ENCODE results near the gene BANF2.

BANF2 gene

DNA sequence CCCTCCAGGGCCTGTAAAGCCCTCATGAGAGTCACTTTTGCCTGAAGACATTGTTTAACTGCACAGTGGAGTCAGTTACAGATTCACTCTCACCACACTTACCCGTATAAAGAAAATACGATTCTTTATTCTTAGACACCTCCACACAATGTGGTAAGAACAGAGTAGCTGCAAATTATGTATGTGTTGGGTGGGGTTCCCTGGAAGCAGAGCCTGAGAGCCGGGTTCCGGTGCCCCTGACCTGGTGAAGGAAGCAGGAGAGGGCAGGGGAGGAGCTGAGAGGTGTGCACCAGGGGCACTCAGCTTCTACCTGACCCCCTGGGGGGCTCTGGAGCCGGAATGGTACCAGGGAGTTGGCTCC, 11.5 kb downstream of the BANF2 start:
- DNase-seq = no peak

DNA sequence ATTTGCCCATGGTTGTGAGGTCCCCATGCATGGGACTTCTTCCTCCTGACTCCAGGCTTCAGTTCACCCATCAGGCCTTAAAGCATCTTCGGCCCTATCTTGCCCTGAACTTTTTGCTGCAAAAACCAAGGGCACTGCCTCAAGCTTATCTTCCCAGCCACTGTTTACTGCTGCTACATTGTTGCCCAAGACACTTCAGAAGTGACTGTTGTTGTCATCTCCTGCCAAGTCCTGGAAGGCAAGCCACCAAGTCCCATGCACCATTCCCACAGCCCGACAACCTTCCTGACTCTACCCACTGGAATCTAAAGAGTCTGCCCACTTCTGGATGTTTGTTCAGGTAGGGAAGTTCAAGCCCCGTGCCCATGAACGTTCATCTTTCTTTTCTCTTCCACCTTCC, 12.4 kb downstream of the BANF2 start:
- DNase-seq = no peak

DNA sequence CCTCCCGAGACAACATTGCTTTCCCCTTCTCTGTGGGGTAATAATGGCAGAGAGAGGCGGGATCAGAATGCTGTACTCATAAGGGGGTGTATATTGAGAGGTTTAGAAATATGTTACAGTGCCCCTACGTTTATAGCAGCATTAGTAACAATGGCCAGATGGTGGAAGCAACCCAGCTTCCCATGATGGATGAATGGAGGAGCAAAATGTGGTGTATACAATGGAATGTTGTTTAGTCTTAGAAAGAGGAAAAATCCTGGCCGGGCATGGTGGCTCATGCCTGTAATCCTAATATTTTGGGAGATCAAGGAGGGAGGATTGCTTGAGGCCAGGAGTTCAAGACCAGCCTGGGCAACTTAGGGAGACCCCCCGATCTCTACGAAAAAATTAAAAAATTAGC, 12.9 kb downstream of the BANF2 start:
- DNase-seq = no peak

DNA sequence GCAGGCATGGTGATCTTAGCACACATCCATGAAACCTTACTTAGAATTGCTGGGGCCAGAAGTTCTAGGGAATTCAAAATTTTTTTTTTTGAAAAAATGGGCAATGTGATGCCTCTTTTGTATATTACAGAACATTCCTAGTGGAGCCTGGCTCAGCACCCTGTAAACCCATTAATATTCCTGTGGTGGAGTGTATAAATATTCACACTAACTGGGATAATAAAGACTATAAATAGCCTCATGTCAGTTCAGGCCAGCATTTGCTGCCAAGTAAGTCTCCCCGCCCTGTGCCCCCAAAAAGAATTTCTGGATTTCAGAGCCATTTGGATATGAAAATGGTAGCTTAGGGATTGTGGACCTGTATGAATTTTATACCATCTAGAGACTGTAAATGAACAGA, 14.8 kb downstream of the BANF2 start:
- no peak for DNase-seq

DNA sequence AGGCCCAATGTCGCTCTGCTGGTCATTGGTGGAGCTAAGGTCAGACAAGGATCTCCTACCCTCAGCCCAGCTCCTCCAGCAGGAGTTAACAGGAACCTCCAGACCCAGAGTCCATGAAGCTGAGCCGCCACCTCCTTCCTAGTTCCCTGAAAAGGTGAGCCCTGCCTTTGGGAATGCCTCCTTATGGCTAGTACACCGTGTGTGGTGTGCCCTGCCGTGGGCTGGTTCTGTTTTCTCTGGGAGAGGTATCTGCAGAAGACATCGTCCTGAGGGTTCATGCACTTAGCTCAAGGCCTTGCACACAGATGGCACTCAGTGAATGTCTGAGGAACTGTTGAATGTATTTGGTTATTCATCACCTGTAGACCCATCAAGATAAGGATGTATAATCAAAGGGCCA, 15.3 kb downstream of the BANF2 start:
- DNase-seq = no peak

DNA sequence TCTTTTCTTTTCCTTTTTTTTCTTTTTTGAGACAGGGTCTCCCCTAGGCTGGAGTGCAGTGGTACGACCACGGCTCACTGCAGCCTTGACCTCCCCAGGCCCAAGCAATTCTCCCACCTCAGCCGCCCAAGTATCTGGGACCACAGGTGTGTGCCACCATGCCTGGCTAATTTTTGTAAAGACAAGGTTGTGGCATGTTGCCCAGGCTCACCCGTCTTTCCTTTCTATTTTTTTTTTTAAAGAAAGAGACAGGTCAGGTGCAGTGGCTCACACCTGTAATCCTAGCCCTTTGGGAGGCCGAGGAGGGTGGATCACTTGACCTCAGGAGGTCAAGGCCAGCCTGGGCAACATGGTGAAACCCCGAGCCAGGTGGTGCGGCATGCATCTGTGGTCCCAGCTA, 16.6 kb downstream of the BANF2 start:
- no peak for DNase-seq

DNA sequence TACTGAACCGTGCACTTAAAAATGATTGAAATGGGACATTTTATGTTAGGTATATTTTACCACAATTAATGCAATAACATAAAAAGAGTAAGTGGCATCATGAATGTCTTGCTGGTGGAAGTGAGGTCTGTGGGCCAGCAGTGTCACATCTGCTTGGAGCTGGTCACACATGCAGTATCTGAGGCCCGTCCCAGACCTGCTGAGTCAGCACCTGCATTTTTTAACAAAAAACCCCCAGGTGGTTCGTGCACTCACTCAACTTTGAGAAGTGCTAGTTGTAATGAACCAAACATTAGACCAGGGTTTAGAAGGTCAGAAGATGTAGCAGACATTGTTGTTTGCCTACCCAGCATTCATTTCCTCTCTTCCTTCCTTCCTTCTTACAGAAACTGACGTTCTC, 21.0 kb downstream of the BANF2 start:
- no peak for DNase-seq

DNA sequence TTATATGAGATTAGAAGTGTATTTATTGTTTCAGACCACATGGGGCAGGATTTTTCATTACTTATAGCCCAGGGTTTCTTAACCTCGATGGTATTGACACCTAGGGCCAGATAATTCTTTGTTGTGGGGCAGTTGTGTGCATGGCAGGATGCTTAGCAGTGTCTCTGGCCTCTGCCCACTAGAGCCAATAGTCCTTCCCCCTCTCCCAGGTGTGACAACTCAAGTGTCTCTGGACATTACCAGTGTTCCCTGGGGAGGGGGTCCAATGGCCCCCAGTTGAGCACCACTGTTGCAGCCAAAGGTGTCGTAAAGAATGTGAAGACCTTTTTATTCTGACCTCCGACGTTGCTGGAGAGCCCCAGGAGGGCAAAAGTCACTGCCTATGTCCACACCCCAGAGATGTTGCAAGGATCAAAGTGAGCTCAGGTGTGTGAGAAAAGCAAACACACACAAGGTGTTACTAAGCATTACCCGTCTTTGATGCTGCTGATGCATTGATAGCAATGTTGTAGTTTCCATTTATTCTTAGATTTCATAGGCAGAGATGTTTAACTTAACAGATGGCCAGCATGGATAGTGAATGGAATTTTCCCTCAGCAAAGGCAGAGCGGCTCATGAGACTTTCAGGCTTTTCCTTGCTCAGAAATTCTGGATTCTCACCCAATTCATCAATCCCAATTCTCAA, 22.2 kb downstream of the BANF2 start:
- no peak for DNase-seq

DNA sequence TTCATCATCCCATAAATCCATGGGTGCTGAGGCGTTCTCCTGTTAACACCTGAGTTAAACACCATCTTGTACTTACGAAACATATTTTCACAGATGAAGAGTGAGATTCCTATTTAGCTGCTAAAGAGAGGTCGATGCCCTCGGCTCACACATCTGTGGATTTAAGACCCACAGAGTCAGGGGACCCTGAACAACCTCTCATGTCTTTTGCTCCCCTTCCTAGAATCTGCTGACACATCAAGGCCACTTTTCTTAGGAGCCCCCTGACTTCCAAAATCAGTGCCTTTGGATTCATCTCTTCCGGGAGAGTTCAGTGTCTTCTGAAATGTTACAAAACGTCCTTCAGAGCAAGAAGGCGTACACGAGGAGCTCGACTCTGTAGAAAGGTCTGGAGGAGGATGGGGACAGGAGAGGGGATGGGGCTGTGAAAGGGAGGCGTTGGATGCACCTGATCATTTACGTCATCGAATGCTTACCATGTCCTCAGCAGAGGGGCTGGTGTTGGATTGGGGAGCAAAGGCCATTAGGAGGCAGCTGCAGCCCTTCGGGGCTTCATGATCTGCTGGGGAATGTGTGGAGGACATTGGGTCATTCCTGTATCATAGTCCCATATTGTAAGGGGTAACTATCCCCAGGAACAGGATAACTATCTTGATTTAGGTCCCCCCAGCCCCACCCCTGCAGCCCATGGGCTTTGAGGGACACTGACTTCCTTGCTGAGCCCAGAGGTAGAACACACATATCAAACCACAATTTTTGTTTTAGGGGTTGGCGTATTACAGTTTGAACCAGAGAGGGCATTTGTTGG, 22.9 kb downstream of the BANF2 start:
- no peak for DNase-seq

DNA sequence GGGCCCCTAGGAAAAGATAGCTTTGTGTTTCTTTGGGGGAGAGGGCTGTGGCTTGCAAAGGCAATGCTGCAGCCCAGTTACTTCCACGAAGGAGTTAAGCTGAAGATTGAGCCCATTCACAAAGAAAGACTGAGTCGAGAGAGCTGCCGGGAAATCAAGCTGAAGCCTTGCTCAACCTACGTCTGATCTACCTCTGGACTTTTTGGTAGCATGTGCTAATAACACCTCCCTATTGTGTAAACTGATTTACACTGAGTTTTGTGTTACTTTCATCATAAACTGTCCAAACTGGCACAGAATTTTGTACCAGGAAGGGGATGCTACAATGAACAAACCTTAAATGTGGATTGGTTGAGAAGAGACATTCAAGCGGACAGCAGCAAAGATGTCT, 23.5 kb downstream of the BANF2 start:
- DNase-seq = no peak

DNA sequence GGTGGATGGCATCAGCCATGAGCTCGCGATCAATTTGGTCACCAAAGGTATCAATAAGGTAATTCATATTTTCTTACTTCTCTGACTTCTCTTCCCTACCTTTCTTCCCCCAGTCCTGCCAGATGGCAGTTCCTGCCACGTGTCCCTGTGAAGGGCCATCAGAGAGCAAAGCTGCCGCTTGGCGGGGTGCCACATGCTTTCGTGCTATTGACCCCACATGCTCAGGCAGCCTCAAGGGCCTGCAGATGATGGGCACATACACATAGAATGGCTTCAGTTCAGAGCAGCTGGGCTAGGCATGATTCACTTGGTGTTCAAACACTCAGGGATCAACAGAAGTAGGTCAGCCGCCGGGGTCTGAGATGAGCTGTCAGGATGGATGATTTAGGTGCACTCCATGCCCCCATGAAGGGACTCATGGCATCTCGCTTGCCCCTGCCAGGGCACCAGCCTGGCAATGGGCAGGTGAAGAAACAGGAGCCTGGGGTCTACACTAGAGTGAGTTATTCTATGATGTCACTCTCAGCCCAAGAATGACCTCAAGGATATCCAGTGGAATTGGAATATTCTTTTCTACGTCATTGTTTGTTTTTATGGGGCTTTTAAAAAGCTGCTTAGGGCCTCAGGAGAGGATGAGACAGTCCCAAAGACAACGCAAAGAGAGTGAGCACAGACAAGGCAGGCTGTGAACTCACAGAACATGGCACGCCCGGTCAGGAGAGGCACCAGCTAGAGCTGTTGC, 25.5 kb downstream of the BANF2 start:
- DNase-seq = no peak

DNA sequence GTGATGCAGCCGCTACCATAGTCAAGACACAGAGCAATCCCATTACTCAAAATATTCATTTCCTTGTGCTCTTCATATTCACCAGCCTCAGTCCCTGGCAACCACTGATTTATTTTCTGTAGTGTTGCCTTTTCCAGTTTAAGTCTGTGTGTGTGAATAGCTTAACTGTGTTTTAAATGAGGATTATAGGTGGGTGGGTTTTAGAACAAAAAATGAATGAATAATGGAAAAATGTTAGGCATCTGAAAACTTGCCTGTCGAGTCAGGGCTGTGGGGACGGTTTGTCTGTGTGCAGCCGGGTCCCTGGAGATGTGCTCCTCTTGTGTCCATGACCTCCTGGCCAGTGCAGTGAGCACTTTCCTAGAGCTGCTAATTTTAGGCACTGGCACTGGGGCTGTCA, 27.1 kb downstream of the BANF2 start:
- DNase-seq = no peak

DNA sequence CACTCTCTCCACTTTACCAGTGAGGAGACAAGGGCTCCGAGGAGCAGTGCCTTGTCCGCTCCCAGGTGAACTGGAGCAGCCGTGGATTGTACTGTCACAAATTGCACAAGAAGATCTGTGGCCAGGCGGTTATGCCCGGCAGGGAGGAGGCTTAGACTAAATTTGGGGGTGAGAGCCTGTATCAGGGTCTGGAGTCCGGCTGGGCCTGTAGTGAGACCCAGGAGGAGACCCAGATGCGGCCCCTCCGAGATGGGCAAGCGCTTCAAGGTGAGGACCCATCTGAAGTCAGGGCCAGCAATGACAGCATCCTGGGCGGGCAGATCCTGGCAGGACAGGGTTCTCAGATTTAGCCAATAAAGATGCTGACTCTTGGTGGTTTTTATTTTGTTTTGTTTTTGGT, 27.6 kb downstream of the BANF2 start:
- DNase-seq = no peak

DNA sequence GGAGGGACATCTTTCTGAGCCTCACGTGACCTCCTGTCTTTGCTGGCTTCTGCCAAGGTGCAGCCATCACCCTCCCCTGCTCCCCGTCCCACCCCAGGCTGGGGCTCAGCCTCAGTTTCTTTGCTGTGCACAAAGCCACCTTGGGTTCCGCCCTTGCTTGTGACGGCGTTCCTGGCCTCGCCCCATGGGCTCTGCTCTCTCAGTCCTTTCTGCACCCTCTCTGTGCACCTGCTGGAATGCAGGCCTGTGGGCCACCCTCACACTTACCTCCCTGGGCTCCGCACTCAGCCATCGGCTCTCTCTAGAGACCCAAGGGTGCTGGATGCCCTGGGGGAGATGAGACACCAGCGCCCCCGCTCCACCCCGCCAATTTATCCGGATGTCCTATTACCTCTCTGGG, 28.3 kb downstream of the BANF2 start:
- DNase-seq = no peak

DNA sequence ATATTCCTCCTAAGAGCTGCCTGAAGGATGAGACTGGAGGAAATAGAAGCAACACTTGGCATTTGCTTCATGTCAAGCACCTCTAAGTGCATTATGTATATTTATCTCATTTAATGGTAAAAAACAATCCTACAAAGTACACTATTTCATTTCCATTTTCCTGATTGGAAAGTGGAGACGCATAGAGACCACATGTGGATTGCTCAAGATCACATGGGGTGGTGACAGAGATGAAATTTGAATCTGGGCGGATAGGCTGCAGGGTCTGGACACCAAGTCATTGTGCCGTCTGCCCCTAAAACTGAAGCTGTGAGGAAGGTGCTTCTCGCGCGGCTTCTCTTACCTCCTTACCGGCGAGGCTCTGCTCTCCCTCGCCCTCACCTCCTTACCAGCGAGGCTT, 30.3 kb downstream of the BANF2 start:
- no peak for DNase-seq

DNA sequence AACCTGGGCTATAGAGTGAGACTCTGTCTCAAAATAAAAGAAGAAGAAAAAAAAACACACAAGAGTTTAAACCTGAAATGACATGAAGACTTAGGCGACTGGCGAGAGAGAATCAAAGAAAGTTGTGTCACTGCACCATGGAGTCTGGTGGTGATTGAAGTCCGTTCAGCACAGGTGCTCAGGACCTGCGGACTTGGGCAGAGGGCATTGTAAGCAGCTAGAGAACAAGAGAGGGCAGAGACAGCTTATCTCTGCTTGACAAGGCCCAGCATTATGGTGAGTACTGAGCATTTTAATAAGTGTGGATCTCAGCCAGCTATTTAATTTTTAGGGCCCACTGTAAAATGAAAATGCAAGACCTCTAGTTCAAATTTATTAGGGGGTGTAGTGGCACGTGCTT, 31.5 kb downstream of the BANF2 start:
- no peak for DNase-seq

DNA sequence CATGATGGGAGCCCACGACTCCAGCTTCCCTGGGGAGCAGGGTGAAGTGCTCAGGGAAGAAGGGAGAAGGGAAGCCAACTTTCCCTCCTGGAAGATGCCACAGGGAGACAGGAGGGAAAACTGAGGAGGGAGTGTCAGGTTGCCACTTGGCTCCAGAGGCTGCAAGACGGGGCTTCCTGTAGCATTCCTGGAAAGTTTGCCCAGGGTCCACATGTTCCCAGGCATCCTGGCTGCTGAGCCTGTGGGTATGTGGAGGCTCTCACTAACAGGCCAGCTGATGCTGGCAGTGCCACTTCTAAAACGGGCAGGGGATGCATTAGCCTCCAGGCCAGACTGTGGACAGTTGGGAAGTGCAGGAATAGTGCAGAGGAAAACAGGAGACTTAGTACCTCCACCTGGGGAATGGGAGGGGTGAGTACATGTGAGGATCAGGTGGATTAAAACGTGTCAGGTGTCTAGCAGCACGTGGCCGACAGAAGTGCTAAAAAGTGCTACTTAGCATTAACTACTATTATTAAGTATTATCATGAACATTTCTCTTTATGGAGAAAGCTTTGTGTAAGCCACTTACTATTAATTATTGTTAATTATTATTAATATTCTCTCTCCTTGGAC, 33.2 kb downstream of the BANF2 start:
- DNase-seq = no peak

DNA sequence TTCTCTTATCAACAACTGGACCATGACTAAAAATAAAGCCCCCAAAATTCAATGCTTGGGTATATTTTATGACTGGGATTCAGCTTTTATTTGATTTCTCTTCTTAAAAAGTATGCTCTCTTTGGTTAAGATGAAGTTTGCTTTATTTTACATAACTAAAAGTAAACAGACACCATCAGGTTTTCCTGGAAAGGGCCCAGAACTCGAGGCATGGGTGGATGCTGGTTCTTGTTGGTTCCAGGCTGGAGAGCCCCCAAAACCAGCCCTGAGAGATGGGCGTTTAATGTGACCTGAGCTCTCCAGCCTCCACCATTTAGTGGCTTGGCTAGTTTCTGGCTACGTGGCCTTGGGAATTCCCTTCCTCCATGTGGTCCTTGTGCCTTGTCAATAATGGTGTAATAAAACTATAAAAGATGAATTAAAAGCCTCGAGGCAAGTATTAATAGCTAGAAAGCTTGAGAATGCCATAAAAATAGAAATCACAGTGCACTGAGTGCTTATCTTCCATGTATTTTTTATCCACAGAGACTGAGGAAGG, 34.1 kb downstream of the BANF2 start:
- DNase-seq = no peak

DNA sequence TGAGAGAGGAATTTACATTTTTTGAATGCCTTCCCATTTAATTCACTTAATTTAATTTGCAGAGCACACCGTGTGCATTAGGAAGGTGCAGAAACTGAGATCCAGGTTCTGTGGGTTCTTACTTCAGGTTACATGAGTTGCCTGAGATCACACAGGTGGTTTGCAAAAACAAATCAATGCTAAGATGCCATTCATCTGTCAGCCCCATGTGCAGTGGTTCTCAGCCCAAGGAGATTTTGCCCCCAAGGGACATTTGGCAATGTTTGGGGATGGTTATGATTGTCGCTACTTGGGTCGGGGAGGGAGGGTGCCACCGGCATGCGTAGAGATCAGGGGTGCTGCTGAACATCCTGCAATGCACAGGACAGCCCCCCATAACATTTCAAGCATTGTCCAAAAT, 34.6 kb downstream of the BANF2 start:
- DNase-seq = no peak

DNA sequence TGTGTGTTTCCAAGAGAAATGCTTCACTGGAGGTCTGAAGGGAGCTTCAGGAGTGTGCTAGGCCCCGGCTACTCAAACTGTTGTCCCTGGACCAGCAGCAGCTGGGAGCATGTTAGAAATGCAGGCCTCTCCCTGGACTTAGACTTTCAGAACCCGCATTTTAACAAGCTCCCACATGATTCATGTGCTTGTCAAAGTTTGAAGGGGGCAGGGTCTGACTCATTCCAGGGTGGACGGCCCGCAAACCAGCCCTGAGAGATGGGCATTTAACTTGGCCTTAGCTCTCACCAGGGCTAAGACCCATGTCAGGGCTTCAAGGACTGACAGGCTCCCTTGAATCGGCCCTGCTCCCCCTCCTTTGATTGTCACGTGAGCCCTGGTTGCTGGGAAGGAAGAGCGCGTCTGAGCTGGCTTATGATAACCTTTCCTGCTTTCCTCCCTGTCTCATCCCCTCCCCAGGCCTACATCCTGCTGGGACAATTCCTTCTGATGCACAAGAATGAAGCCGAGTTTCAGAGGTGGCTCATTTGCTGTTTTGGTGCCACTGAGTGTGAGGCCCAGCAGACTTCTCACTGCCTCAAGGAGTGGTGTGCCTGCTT, 35.5 kb downstream of the BANF2 start:
- DNase-seq = no peak

DNA sequence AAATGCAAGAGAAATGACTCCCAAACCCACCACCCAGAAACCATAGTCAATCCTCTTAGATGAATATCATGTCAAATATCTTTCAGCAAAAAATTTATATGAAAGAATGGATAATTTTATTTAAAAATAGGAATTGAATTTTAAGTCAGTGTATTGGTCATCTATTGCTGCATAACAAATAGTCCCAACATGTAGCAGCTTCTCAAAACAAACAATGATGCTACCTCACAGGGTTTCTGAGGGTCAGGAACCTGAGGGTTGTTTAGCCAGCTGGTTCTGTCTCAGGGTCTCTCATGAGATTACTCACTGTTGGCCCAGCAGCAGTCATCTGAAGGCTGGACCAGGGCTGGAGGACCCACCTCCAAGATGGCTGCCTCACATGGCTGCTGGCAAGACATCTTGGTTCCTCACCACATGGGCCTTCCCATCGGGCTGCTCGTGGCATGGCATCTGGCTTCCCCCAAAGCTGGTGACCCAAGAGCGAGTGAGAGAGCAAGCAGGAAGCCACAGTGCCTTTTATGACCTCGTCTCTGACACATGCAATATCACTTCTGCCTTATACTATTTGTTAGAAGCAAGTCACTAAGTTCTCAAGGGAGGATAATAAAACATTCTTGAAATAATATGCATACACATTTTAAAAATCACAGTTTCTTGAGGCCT, 36.3 kb downstream of the BANF2 start:
- no peak for DNase-seq

DNA sequence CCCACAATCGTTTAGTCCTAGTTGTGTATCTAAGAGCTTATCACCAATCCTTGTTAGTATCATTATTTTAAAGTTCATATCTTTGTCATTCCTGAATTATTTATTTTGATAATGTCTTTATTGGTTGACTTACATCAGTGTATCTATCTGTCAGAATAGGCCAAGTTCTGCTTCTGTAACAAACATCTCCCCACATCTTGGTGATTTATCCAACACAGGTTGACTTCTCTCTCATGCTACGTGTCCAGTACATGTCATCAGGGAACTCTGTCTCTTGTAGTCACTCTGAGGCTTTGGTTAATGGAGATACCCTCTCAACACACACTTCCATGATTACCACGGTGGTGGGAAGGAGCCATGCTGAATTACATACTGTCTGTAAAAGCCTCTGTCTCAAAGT, 38.4 kb downstream of the BANF2 start:
- no peak for DNase-seq

DNA sequence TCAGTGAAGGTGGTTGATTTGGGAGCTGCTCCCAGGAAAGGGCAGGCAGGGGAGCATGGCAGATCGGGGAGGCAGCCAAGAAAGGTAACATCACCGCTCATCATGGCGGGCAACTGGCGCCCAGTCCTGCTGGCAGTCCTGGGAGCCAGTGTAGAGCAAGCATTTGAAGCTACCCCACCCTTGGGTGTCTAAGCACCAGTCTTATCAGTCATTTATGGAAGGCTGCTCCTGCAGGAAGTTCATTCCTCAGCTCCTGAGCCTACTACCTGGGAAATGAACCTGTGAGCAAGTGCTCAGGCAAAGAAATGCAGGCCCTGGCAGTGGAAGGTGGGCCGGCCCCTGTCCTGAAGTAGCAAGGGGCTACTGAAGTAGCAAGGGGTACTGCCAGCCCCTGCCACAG, 41.5 kb downstream of the BANF2 start:
- DNase-seq = no peak
